ENCODE data around the gene MGAT5B.

Gene MGAT5B

DNA sequence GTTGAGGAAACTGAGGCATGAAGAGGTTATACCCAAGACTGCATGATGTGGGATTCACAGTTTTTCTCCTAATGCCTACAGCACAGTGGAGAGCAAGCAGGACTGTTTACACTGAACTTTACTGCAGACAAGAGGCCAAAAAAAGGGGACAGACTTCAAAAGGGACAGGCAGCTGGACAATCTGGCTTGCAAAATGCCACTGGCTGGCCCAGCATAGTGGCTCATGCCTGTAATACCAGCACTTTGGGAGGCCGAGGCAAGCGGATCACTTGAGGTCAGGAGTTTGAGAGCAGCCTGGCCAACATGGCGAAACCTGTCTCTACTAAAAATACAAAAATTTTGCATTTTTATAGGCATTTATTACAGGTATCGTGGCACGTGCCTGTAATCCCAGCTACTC lies 2.0 kb upstream of the MGAT5B start:
- H3K9me3 Mint-ChIP-seq, result no peaks in the 10 kb centered on the region
- no peak overlapping the region for H3K4me3 Mint-ChIP-seq
- H3K36me3 Mint-ChIP-seq, result no peaks in the 10 kb centered on the region
- H3K27ac Mint-ChIP-seq, result no peak overlapping the region
- DNase-seq, result no peak
- H3K4me1 Mint-ChIP-seq, result peaks cover 8 to 23% of the 10 kb centered on the region in 2 donors
- peaks cover 21 to 24% of the 10 kb centered on the region in 2 donors for H3K27me3 Mint-ChIP-seq
- no peak for ATAC-seq (replicated peaks)

GRCh38 chr17:76866774-76867577 lies 1.2 kb upstream of the MGAT5B start:
- Mint-ChIP-seq H3K27ac (no peak overlapping the region), H3K4me3 (no peak overlapping the region), H3K36me3 (no peaks in the 10 kb centered on the region), H3K27me3 (peaks cover 21 to 25% of the 10 kb centered on the region in 2 donors), H3K9me3 (no peaks in the 10 kb centered on the region), H3K4me1 (peaks cover 10 to 25% of the 10 kb centered on the region in 2 donors)
- DNase-seq, result no peak
- ATAC-seq (replicated peaks), result no peak

DNA sequence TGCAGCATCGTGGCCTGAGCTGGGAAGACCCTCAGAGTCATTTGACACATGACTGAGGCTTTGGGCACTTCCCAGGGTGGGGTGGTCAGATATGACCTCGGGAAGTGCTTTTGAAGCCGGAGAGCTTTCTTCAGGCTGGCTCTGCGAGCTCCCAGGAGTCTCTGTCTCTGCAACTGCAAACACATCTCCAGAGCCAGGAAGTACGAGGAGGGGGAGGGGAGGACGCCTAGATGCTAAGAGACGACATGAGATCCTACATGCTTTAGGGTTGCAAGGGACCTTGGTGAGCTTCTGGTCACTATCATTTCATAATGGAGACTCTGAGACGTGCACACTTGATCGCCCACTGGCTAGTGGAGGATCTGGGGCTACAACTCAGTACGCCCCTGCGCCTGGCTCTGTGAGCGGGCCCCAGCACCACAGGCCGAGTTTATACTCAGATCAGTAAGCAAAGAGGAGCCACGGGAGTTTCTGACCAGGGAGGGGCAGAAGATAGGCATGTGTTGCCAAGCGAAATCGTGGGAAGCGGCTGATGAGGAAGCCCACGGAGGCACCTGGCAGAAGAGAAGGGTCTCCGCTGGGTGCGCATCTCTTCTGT lies 527 bp upstream of the MGAT5B start:
- H3K9me3 Mint-ChIP-seq, result no peaks in the 10 kb centered on the region
- DNase-seq, result no peak
- no peak for ATAC-seq (replicated peaks)

DNA sequence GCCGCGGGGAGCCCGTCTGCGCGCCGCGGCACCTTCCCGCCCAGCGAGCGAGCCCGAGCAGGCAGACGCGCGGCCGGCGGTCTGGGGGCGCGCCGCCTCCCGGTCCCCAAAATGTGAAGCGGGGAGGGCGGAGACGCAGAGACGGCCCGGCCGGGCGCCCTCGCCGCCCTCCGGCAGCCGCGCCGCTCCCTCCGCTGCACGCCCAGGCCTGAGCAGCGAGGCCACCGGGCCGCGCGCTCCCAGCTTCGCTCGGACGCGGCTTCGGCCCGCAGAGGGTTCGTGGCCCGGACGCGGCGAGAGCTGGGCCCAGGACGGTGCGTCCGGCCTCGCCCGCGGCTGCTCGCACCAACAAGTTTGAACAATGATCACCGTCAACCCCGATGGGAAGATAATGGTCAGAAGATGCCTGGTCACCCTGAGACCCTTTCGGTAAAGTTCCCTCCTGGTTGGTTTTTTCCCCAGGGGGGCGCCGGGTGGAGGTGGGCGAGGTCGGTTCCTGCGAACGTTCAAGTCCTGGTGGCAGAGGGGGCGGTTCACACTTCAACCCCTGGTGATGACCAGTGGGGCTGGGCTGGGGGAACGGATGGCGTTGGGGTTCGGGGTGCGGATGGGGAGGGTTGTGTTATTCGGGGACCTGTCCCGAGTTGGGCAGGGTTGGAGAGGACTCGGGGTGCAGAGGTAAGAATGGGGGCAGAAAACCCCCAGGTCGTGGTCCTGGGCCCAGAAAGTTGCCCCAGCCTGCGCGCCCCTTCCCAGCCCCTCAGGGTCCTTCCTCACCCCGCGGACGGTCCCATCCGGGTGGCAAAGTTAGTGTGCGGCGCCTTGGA lies 678 bp downstream of the MGAT5B start:
- Mint-ChIP-seq H3K4me1 (peaks cover 18 to 34% of the 10 kb centered on the region in 2 donors), H3K36me3 (no peaks in the 10 kb centered on the region), H3K4me3 (peak overlapping the region; percentile 36 to 40), H3K27ac (peak overlapping the region; percentile 51), H3K9me3 (no peaks in the 10 kb centered on the region), H3K27me3 (peaks cover 27 to 44% of the 10 kb centered on the region in 2 donors)
- ATAC-seq (replicated peaks) (peak; percentile 21 to 22), DNase-seq (no peak)

More for the DNA sequence above, 527 bp upstream of the MGAT5B start:
- Mint-ChIP-seq H3K36me3 (no peaks in the 10 kb centered on the region), H3K4me1 (peaks cover 17 to 32% of the 10 kb centered on the region in 2 donors), H3K4me3 (peak overlapping the region; percentile 68), H3K27ac (no peak overlapping the region), H3K27me3 (peaks cover 21 to 32% of the 10 kb centered on the region in 2 donors)

- H3K9me3 Mint-ChIP-seq, result peaks cover 3 to 6% of the 10 kb centered on the region in 2 donors
- DNase-seq (no peak), ATAC-seq (replicated peaks) (no peak)
- H3K27ac Mint-ChIP-seq, result no peak overlapping the region
- H3K36me3 Mint-ChIP-seq, result peaks cover 3 to 4% of the 10 kb centered on the region in 2 donors
- H3K27me3 Mint-ChIP-seq, result peaks cover 29 to 50% of the 10 kb centered on the region in 2 donors
- H3K4me3 Mint-ChIP-seq, result peak overlapping the region in 1 of 2 donors; percentile 40
- peaks cover 18 to 34% of the 10 kb centered on the region in 2 donors for H3K4me1 Mint-ChIP-seq
Observed at GRCh38 chr17:76869496-76870376, 1.5 kb downstream of the MGAT5B start.

DNA sequence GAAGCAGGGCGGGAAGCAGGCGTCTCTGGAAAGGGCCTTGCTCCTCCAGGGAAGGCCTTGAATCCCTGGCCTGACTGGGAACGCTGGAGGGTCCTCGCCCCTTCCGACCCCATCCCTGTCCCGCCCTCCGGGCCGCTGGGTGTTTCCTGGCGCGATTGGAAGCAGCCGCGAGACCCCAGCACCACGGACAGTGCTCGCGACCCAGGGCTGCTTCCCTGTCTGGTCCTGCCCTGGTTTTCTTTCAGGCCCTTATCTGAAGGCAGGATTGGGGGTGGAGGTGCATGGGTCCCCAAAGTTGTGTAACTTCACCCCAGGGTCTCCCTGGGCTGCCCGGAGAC lies 2.1 kb downstream of the MGAT5B start:
- H3K27me3 Mint-ChIP-seq, result peaks cover 28 to 50% of the 10 kb centered on the region in 2 donors
- peaks cover 18 to 34% of the 10 kb centered on the region in 2 donors for H3K4me1 Mint-ChIP-seq
- peaks cover 3 to 9% of the 10 kb centered on the region in 2 donors for H3K36me3 Mint-ChIP-seq
- peaks cover 7 to 12% of the 10 kb centered on the region in 2 donors for H3K9me3 Mint-ChIP-seq
- DNase-seq, result no peak
- ATAC-seq (replicated peaks), result no peak
- no peak overlapping the region for H3K27ac Mint-ChIP-seq
- no peak overlapping the region for H3K4me3 Mint-ChIP-seq

DNA sequence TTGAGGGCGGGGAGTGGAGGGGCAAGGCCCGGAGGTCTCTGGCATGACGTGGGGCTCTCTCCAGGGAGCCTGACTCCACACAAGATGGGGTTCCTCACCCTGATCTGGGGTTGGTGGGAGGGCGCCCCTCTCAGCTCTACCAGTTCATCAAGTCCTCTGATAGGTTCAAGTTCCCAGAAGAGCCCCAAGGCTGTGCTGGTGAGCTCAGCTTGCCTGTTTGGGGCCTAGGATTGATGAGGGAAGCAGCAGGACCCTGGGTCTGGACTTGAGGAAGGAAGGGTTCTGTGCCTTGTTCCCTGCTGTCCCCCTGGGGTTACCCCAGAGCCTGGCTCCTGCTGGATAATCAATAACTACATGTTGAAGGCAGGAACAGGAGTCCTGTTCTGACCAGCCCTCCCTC lies 3.5 kb downstream of the MGAT5B start:
- no peak for DNase-seq
- Mint-ChIP-seq H3K36me3 (peaks cover 7 to 14% of the 10 kb centered on the region in 2 donors), H3K4me3 (no peak overlapping the region), H3K9me3 (peaks cover 16% of the 10 kb centered on the region in 2 donors), H3K27ac (no peak overlapping the region), H3K27me3 (peaks cover 23 to 48% of the 10 kb centered on the region in 2 donors), H3K4me1 (peaks cover 18 to 34% of the 10 kb centered on the region in 2 donors)
- no peak for ATAC-seq (replicated peaks)

- DNase-seq (peak; percentile 27), ATAC-seq (replicated peaks) (peak; percentile 68 to 73)
- H3K27me3 Mint-ChIP-seq, result peaks cover 17 to 41% of the 10 kb centered on the region in 2 donors
- peaks cover 16% of the 10 kb centered on the region in 2 donors for H3K9me3 Mint-ChIP-seq
- no peak overlapping the region for H3K4me3 Mint-ChIP-seq
- H3K27ac Mint-ChIP-seq, result peak overlapping the region; percentile 10
- peaks cover 7 to 14% of the 10 kb centered on the region in 2 donors for H3K36me3 Mint-ChIP-seq
- H3K4me1 Mint-ChIP-seq, result peaks cover 18 to 34% of the 10 kb centered on the region in 2 donors
Observed at GRCh38 chr17:76872221-76872873, 4.1 kb downstream of the MGAT5B start.

GRCh38 chr17:76872874-76873221 lies 4.6 kb downstream of the MGAT5B start:
- ATAC-seq (replicated peaks), result no peak
- H3K27ac Mint-ChIP-seq, result no peak overlapping the region
- H3K9me3 Mint-ChIP-seq, result peaks cover 16% of the 10 kb centered on the region in 2 donors
- DNase-seq, result no peak
- H3K27me3 Mint-ChIP-seq, result peaks cover 12 to 36% of the 10 kb centered on the region in 2 donors
- peaks cover 7 to 14% of the 10 kb centered on the region in 2 donors for H3K36me3 Mint-ChIP-seq
- peaks cover 17 to 30% of the 10 kb centered on the region in 2 donors for H3K4me1 Mint-ChIP-seq
- H3K4me3 Mint-ChIP-seq, result no peak overlapping the region

- ATAC-seq (replicated peaks), result no peak
- Mint-ChIP-seq H3K27me3 (peaks cover 10 to 32% of the 10 kb centered on the region in 2 donors), H3K27ac (no peak overlapping the region), H3K36me3 (peaks cover 7 to 14% of the 10 kb centered on the region in 2 donors), H3K9me3 (peaks cover 16% of the 10 kb centered on the region in 2 donors), H3K4me3 (no peak overlapping the region), H3K4me1 (peaks cover 16 to 27% of the 10 kb centered on the region in 2 donors)
- no peak for DNase-seq
Observed at GRCh38 chr17:76873856-76874255, 5.7 kb downstream of the MGAT5B start.

GRCh38 chr17:76877437-76877836 lies 9.2 kb downstream of the MGAT5B start:
- Mint-ChIP-seq H3K27me3 (peaks cover 17 to 31% of the 10 kb centered on the region in 2 donors), H3K36me3 (peaks cover 7 to 14% of the 10 kb centered on the region in 2 donors), H3K27ac (no peak overlapping the region), H3K4me3 (no peak overlapping the region), H3K9me3 (peaks cover 16% of the 10 kb centered on the region in 2 donors), H3K4me1 (peaks cover 4% of the 10 kb centered on the region in 2 donors)
- no peak for ATAC-seq (replicated peaks)
- no peak for DNase-seq

DNA sequence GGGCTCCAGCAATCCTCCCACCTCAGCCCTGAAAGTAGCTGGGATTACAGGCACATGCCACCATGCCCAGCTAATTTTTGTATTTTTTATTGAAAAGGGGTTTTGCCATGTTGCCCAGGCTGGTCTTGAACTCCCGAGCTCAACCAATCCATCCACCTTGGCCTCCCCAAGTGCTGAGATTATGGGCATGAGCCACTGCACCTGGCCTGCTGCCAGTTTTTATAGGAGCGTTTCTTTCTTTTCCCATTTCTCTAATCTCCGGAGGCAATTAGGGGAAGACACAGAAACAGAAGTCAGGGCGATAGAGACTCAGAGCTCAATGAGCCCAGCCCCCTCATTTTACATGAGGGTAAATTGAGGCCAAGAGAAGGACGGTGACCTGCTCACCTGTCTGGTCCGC lies 10.4 kb downstream of the MGAT5B start:
- Mint-ChIP-seq H3K27me3 (peaks cover 12 to 20% of the 10 kb centered on the region in 2 donors), H3K4me1 (no peaks in the 10 kb centered on the region), H3K4me3 (no peak overlapping the region), H3K9me3 (peaks cover 16% of the 10 kb centered on the region in 2 donors), H3K36me3 (peaks cover 7 to 14% of the 10 kb centered on the region in 2 donors), H3K27ac (no peak overlapping the region)
- no peak for DNase-seq
- ATAC-seq (replicated peaks), result no peak

DNA sequence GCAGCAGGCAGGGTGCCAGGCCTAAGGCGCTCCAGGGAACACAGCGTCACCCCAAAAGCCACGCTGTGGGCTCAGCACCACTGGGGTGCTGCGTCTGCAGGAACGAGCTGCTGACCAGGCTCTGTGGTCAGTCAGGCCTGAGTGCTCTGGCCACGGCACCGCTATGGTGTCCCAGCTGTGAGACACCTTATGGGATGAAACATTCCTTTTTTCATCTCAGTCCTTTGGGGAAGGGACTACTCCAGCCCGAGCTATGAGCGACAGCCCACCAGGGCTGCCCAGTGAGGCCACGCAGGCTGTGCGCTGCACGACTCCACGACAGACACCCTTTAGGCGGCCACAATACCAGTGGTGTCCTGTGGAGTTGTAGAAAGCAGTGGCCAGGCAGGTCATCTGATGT lies 11.1 kb downstream of the MGAT5B start:
- H3K27me3 Mint-ChIP-seq, result peaks cover 7 to 13% of the 10 kb centered on the region in 2 donors
- H3K36me3 Mint-ChIP-seq, result peaks cover 4 to 10% of the 10 kb centered on the region in 2 donors
- no peak overlapping the region for H3K27ac Mint-ChIP-seq
- H3K4me3 Mint-ChIP-seq, result no peak overlapping the region
- H3K4me1 Mint-ChIP-seq, result no peaks in the 10 kb centered on the region
- ATAC-seq (replicated peaks), result no peak
- H3K9me3 Mint-ChIP-seq, result peaks cover 13% of the 10 kb centered on the region in 2 donors
- no peak for DNase-seq

All from stimulated activated naive B cell treated with anti-CD40 and anti-IgM and Interleukin-4, amounts not matched to agents 10 μg/mL and 1 μg/mL and 100 μg/mL, for 72 hours (primary cell).